A549 (cell line): ENCODE results near the gene MLC1. TPM values are rescaled to one million over a fixed set of nuclear protein-coding genes. Genes with fewer than 3 reads are reported as not detected.
A peak's percentile ranks its signal among the peaks of the same experiment; 100 is the strongest.

ENCODE experiments used
- ATAC-seq, 2 experiments: fragments of 200-7000 bp in 1 of 2; fragments of >200 bp in 1 of 2; cut with Nextera tagmentation in 1 of 2; cut with Tn5 transposase in 1 of 2; 3 replicates each; pipeline versions ENCODE4 v1.8.0 to v1.9.1; 2018 to 2020; ENCODE audit warnings: mild to moderate bottlenecking in 1 of 2, moderate library complexity in 1 of 2
- CTCF ChIA-PET: fragments of 300-600 bp; sonication (Branson Sonifier 250); formaldehyde crosslinking; extraction: SDS; loops from one replicate; lab custom pipeline; 2021; ENCODE audit warnings: antibody characterized with exemption, inconsistent platforms; lab: Yijun Ruan, JAX
- POLR2A ChIA-PET: fragments of 350-600 bp; formaldehyde crosslinking; extraction: SDS; loops from one replicate; lab custom pipeline; 2021; ENCODE audit warnings: antibody characterized with exemption, inconsistent platforms; lab: Yijun Ruan, JAX
- DNase-seq, 2 experiments: peaks; one replicate each; pipeline versions ENCODE4 v3.0.0 to v3.0.0-alpha.2; 2011 to 2016; ENCODE audit warnings: low read depth in 1 of 2, low spot score in 1 of 2
- FAIRE-seq: peaks from 2 replicates; lab custom pipeline; 2011; peaks lifted over from hg19 to GRCh38; lab: Jason Lieb, UNC
- H3K27ac ChIP-seq, 2 experiments: fragments of >200 bp; sonication (Bioruptor Twin); formaldehyde crosslinking; 3 replicates each; pipeline ENCODE4 v1.5.1; 2016 to 2017
- H3K4me1 ChIP-seq: fragments of >200 bp; sonication (Bioruptor Twin); formaldehyde crosslinking; 3 replicates; pipeline ENCODE4 v1.6.1; 2016
- H3K4me2 ChIP-seq: fragments of >200 bp; sonication (Bioruptor Twin); formaldehyde crosslinking; 3 replicates; pipeline ENCODE4 v1.6.1; 2016
- H3K4me3 ChIP-seq: fragments of >200 bp; sonication (Bioruptor Twin); formaldehyde crosslinking; 3 replicates; pipeline ENCODE4 v1.5.1; 2016
- H3K9me3 ChIP-seq: fragments of >200 bp; sonication (Bioruptor Twin); formaldehyde crosslinking; 3 replicates; pipeline ENCODE4 v1.6.1; 2016
- ATOH8 ChIP-seq: fragments of 250-450 bp; sonication (Bioruptor Pico); IDR thresholded peaks from 2 replicates; pipeline ENCODE4 v1.5.0; 2020; ENCODE audit warnings: low read depth, mild to moderate bottlenecking, moderate library complexity
- BHLHE40 ChIP-seq: IDR thresholded peaks from 2 replicates; pipeline ENCODE4 v1.6.1; 2012; ENCODE audit warnings: low read depth, low read length, inconsistent platforms
- CBX2 ChIP-seq: fragments of 200-600 bp; sonication (generic); IDR thresholded peaks from 2 replicates; pipeline ENCODE4 v1.6.1; 2016; ENCODE audit warnings: low read depth, mild to moderate bottlenecking, borderline replicate concordance
- CTCF ChIP-seq: fragments of >200 bp; sonication (Bioruptor Twin); formaldehyde crosslinking; IDR thresholded peaks from 3 replicates; pipeline ENCODE4 v1.5.1; 2016
- ESRRA ChIP-seq: fragments of 150-350 bp; IDR thresholded peaks from 2 replicates; pipeline ENCODE4 v1.6.1; 2014; ENCODE audit warnings: mild to moderate bottlenecking, low read length, borderline replicate concordance
- FOSL2 ChIP-seq, 2 experiments: fragments of 450-650 bp in 1 of 2; fragments of >200 bp in 1 of 2; sonication (Bioruptor Twin) in 1 of 2; formaldehyde crosslinking; IDR thresholded peaks; 2 replicates each; pipeline versions ENCODE4 v1.5.0 to v1.6.1; 2016 to 2020; ENCODE audit warnings: mild to moderate bottlenecking in 1 of 2, moderate library complexity in 1 of 2
- GATA3 ChIP-seq: IDR thresholded peaks from 2 replicates; pipeline ENCODE4 v1.6.1; 2012; ENCODE audit warnings: borderline replicate concordance
- HEYL ChIP-seq: fragments of 250-450 bp; sonication (Bioruptor Pico); IDR thresholded peaks from 2 replicates; pipeline ENCODE4 v1.8.0; 2021; ENCODE audit warnings: mild to moderate bottlenecking, moderate library complexity
- HOXA7 ChIP-seq: fragments of 250-450 bp; sonication (Bioruptor Pico); IDR thresholded peaks from 2 replicates; pipeline ENCODE4 v1.5.0; 2020; ENCODE audit warnings: mild to moderate bottlenecking, moderate library complexity
- MAFK ChIP-seq: fragments of 450-650 bp; IDR thresholded peaks from 2 replicates; pipeline ENCODE4 v1.6.1; 2014; ENCODE audit not compliant: partially characterized antibody
- MAX ChIP-seq: IDR thresholded peaks from 2 replicates; pipeline ENCODE4 v1.6.1; 2012
- MAZ ChIP-seq: fragments of 150-350 bp; IDR thresholded peaks from 2 replicates; pipeline ENCODE4 v1.6.1; 2014; ENCODE audit warnings: antibody characterized with exemption, low read depth, low read length, borderline replicate concordance
- MYC ChIP-seq: IDR thresholded peaks from 2 replicates; pipeline ENCODE4 v1.6.1; 2012; ENCODE audit warnings: mild to moderate bottlenecking, inconsistent platforms, low read length, improper control_type of control experiment, borderline replicate concordance
- NFE2L2 ChIP-seq: fragments of 150-350 bp; conservative IDR thresholded peaks from 2 replicates; pipeline ENCODE4 v1.6.1; 2014; ENCODE audit warnings: low read length
- NPAS2 ChIP-seq: fragments of 250-450 bp; sonication (Bioruptor Pico); IDR thresholded peaks from 2 replicates; pipeline ENCODE4 v1.8.0; 2022; ENCODE audit warnings: mild to moderate bottlenecking, moderate library complexity, borderline replicate concordance
- NR3C1 ChIP-seq: fragments of >200 bp; sonication (Bioruptor Twin); formaldehyde crosslinking; IDR thresholded peaks from 3 replicates; pipeline ENCODE4 v1.6.1; 2017
- PBX3 ChIP-seq: IDR thresholded peaks from 2 replicates; pipeline ENCODE4 v1.6.1; 2012
- POLR2AphosphoS2 ChIP-seq: conservative IDR thresholded peaks from 2 replicates; pipeline ENCODE4 v1.6.1; 2012; ENCODE audit warnings: low read length, improper control_type of control experiment, inconsistent platforms
- REST ChIP-seq: fragments of 200-600 bp; sonication (generic); IDR thresholded peaks from 2 replicates; pipeline ENCODE4 v1.6.1; 2016; ENCODE audit warnings: antibody characterized with exemption, mild to moderate bottlenecking, moderate library complexity
- RFX5 ChIP-seq: fragments of 450-650 bp; IDR thresholded peaks from 2 replicates; pipeline ENCODE4 v1.7.1; 2014; ENCODE audit warnings: antibody characterized with exemption, mild to moderate bottlenecking, moderate library complexity
- ZFP36 ChIP-seq: fragments of 450-650 bp; IDR thresholded peaks from 2 replicates; pipeline ENCODE4 v1.6.1; 2014; ENCODE audit warnings: borderline replicate concordance; ENCODE audit not compliant: partially characterized antibody
- WGBS: methylation state at CpG from one replicate; pipeline ENCODE4 v1.1.6; 2017; ENCODE audit errors: missing lambda C conversion rate; 5-methylcytosine and 5-hydroxymethylcytosine counted together
- polyA plus RNA-seq, 4 experiments: library from polyadenylated mRNA; depleted of rRNA in 3 of 4; stranded (reverse); fragments of >200 nt; fragmentation: RNase III in 1 of 4; extraction: RNeasy Plus Mini Kit Qiagen cat#74134 plus additional on column Dnase treatment in 1 of 4; gene quantifications; 2 replicates in 3 of 4; 3 replicates in 1 of 4; pipeline ENCODE4 v1.2.3, GENCODE V29; 2011 to 2017

Gene MLC1
- polyA plus RNA-seq, 2 of the 4 experiments (the other 2 are of a cell fraction): not detected

GRCh38 chr22:50121202-50121740 is 36.0 kb upstream of the MLC1 start:
- Histone ChIP-seq H3K4me1 (peaks cover 9% of the 10 kb centered on the region; the same call in 2 of the 3 replicates), H3K9me3 (peaks cover 15% of the 10 kb centered on the region; the same call in 2 of the 3 replicates), H3K4me2 (no peak overlapping the region), H3K27ac (no peak overlapping the region), H3K4me3 (no peak overlapping the region)
- TF ChIP-seq GATA3: no peak
- TF ChIP-seq PBX3: no peak
- TF ChIP-seq POLR2AphosphoS2: no peak
- no peak for TF ChIP-seq REST
- no peak for TF ChIP-seq MAX
- no peak for TF ChIP-seq MAZ
- TF ChIP-seq ZFP36: no peak
- no peak for TF ChIP-seq ATOH8 (CRISPR knock-in tag)
- 56% methylated on average over 9 of the region's 11 CpGs for WGBS
- CTCF ChIA-PET: interaction anchor here (1.2 kb wide), 1 partner anchor 111 kb away, joined by 3 read pairs; no protein-coding TSS in a partner anchor
- no peak for DNase-seq
- POLR2A ChIA-PET: no interaction called here
- no peak for FAIRE-seq
- ATAC-seq: no peak

GRCh38 chr22:50119768-50120251 is 34.6 kb upstream of the MLC1 start:
- peaks cover 9% of the 10 kb centered on the region; the same call in 2 of the 3 replicates for H3K4me1 ChIP-seq
- POLR2A ChIA-PET: no interaction called here
- FAIRE-seq (no peak), ATAC-seq (no peak; a peak in 2 of 6 replicates)
- CTCF ChIA-PET: interaction anchor here (1.0 kb wide), 1 partner anchor 12 kb away, joined by 3 read pairs; no protein-coding TSS in a partner anchor
- TF ChIP-seq CBX2 (no peak), MAFK (peak; percentile 3), MAX (no peak)
- TF ChIP-seq, all 56 proteins: peak for 1
- 48% methylated on average over 6 of the region's 6 CpGs for WGBS
- H3K4me2 ChIP-seq: no peak overlapping the region
- H3K27ac ChIP-seq: no peak overlapping the region
- H3K9me3 ChIP-seq: peaks cover 15% of the 10 kb centered on the region; the same call in 2 of the 3 replicates
- no peak for DNase-seq
- H3K4me3 ChIP-seq: no peak overlapping the region

- WGBS: 73% methylated on average over 8 of the region's 14 CpGs
- CTCF ChIA-PET: interaction anchor here (1.0 kb wide), 1 partner anchor 11 kb away, joined by 3 read pairs; no protein-coding TSS in a partner anchor
- POLR2A ChIA-PET: no interaction called here
- no peak overlapping the region for H3K4me2 ChIP-seq
- FAIRE-seq: no peak
- no peak overlapping the region for H3K4me3 ChIP-seq
- H3K9me3 ChIP-seq: peaks cover 12% of the 10 kb centered on the region; the same call in 2 of the 3 replicates
- H3K4me1 ChIP-seq: peaks cover 14% of the 10 kb centered on the region; the same call in 2 of the 3 replicates
- H3K27ac ChIP-seq: peak overlapping the region in 1 of 2 experiments; percentile 23; a peak in 1 of 6 replicates
- ATAC-seq: no peak
- no peak for DNase-seq
- TF ChIP-seq RFX5: no peak
- TF ChIP-seq CTCF: no peak
- no peak for TF ChIP-seq FOSL2 (IDR thresholded peaks at IDR 0.05)
- TF ChIP-seq FOSL2 (CRISPR knock-in tag; IDR thresholded peaks at IDR 0.05): no peak
- TF ChIP-seq ESRRA: no peak
- TF ChIP-seq NR3C1: no peak
- TF ChIP-seq MYC: no peak
- no peak for TF ChIP-seq PBX3
- no peak for TF ChIP-seq NPAS2 (CRISPR knock-in tag)
- no peak for TF ChIP-seq BHLHE40
- TF ChIP-seq POLR2AphosphoS2: no peak
- TF ChIP-seq NFE2L2: no peak
- no peak for TF ChIP-seq HOXA7
- TF ChIP-seq HEYL: no peak
These were observed 34.0 kb upstream of the MLC1 start for GRCh38 chr22:50119169-50119767.
